Activated CD8-positive, alpha-beta memory T cell treated with anti-CD3 and anti-CD28 coated beads, Interleukin-2, amount 50 U/mL, for 24 hours (primary cell): ENCODE results near the gene LETMD1.
"Not testable (repeated sequence)": the region's sequence is repeated elsewhere in the genome, so short reads cannot be mapped to it uniquely, and the experiment has no call there.

Source experiments
- DNase-seq: peaks from one replicate; pipeline ENCODE4 v3.0.0-alpha.2; 2020; ENCODE audit errors: extremely low read depth

The LETMD1 gene

GRCh38 chr12:51077930-51078329 lies 29.8 kb downstream of the LETMD1 start:
- DNase-seq = no peak

GRCh38 chr12:51078346-51078745 lies 30.2 kb downstream of the LETMD1 start:
- DNase-seq = not testable (repeated sequence)

GRCh38 chr12:51078866-51079265 lies 30.7 kb downstream of the LETMD1 start:
- not testable (repeated sequence) for DNase-seq

GRCh38 chr12:51080136-51080535 lies 32.0 kb downstream of the LETMD1 start:
- DNase-seq = no peak

GRCh38 chr12:51081421-51081820 lies 33.3 kb downstream of the LETMD1 start:
- DNase-seq = no peak

GRCh38 chr12:51082561-51083125 lies 34.5 kb downstream of the LETMD1 start:
- no peak for DNase-seq

- peak; percentile 82 for DNase-seq
Measured at GRCh38 chr12:51083126-51083833, 35.2 kb downstream of the LETMD1 start, which contains the start of gene CSRNP2. TSS of gene CSRNP2 (minus strand) at chr12:51083596. CDS start at chr12:51076561, 7,035 bp downstream.

- DNase-seq = no peak
Measured at GRCh38 chr12:51085757-51086156, 37.6 kb downstream of the LETMD1 start.

GRCh38 chr12:51086933-51087332 lies 38.8 kb downstream of the LETMD1 start:
- no peak for DNase-seq

- DNase-seq = no peak
Measured at GRCh38 chr12:51087818-51088217, 39.7 kb downstream of the LETMD1 start.

- no peak for DNase-seq
Measured at GRCh38 chr12:51090705-51091229, 42.6 kb downstream of the LETMD1 start.

- DNase-seq = no peak
Measured at GRCh38 chr12:51098611-51099010, 50.5 kb downstream of the LETMD1 start.

- no peak for DNase-seq
Measured at GRCh38 chr12:51103977-51104376, 55.9 kb downstream of the LETMD1 start.

- no peak for DNase-seq
Measured at GRCh38 chr12:51108136-51108535, 60.0 kb downstream of the LETMD1 start.
